HepG2 (cell line): ENCODE results near the gene RILPL1. TPM values are rescaled to one million over a fixed set of nuclear protein-coding genes. Genes with fewer than 3 reads are reported as not detected.
A peak's percentile ranks its signal among the peaks of the same experiment; 100 is the strongest.

Source experiments
- ERF ChIP-seq: IDR thresholded peaks from 2 replicates; pipeline ENCODE4 v1.6.1; 2018; ENCODE audit warnings: missing biosample characterization, missing genetic modification reagents
- HCFC1 ChIP-seq: fragments of 150-350 bp; IDR thresholded peaks from 2 replicates; pipeline ENCODE4 v1.6.1; 2014; ENCODE audit warnings: low read depth, low read length
- HHEX ChIP-seq: IDR thresholded peaks from 2 replicates; pipeline ENCODE4 v1.6.1; 2016; ENCODE audit warnings: control low read depth
- HNF4G ChIP-seq, 2 experiments: sonication (generic) in 1 of 2; formaldehyde crosslinking in 1 of 2; IDR thresholded peaks; 2 replicates each; pipeline versions ENCODE4 v1.4.0 to v1.6.1; 2011 to 2020; ENCODE audit warnings: borderline replicate concordance in 2 of 2, low read depth in 2 of 2, mild to moderate bottlenecking in 2 of 2, low read length in 1 of 2, missing genetic modification reagents in 1 of 2, moderate library complexity in 1 of 2
- MNT ChIP-seq: fragments of 450-650 bp; IDR thresholded peaks from 2 replicates; pipeline ENCODE4 v1.6.1; 2016
- RARA ChIP-seq: IDR thresholded peaks from 2 replicates; pipeline ENCODE4 v1.6.1; 2016; ENCODE audit warnings: missing genetic modification reagents, missing compliant biosample characterization
- ZBTB10 ChIP-seq: sonication (generic); formaldehyde crosslinking; IDR thresholded peaks from 2 replicates; pipeline ENCODE4 v1.4.0; 2020; ENCODE audit warnings: missing genetic modification reagents, borderline replicate concordance
- ZNF562 ChIP-seq: sonication (generic); formaldehyde crosslinking; IDR thresholded peaks from 2 replicates; pipeline ENCODE4 v1.8.0; 2022; ENCODE audit warnings: missing genetic modification reagents, borderline replicate concordance
- polyA plus RNA-seq, 8 experiments: library from polyadenylated mRNA; depleted of rRNA in 3 of 8; stranded (reverse) in 7 of 8; unstranded in 1 of 8; fragments of >200 nt; fragmentation: Illumina TruSeq in 4 of 8; extraction: Trizol in 4 of 8; gene quantifications; 2 replicates each; pipeline versions ENCODE4 v1.2.1 to v1.2.3, GENCODE V29; 2011 to 2016; ENCODE audit warnings: low read depth in 4 of 8, missing spikeins in 1 of 8, mixed read lengths in 1 of 8; ENCODE audit not compliant: insufficient read depth in 1 of 8
- total RNA-seq, 5 experiments: library from RNA; depleted of rRNA; stranded (reverse); fragments of >200 nt; fragmentation: Illumina TruSeq; extraction: Trizol; gene quantifications; 2 replicates each; pipeline ENCODE4 v1.2.3, GENCODE V29; 2016; ENCODE audit warnings: low read depth in 1 of 5
- TF ChIP-seq, protein P1 (sequence below): sonication (generic); formaldehyde crosslinking; IDR thresholded peaks from 2 replicates; pipeline ENCODE4 v1.4.0; 2020; ENCODE audit warnings: low read depth, missing genetic modification reagents
- TF ChIP-seq, protein P2 (sequence below): sonication (generic); formaldehyde crosslinking; IDR thresholded peaks from 2 replicates; pipeline ENCODE4 v1.4.0; 2020; ENCODE audit warnings: missing genetic modification reagents, borderline replicate concordance
- TF ChIP-seq, protein P3 (sequence below): sonication (generic); formaldehyde crosslinking; IDR thresholded peaks from 2 replicates; pipeline ENCODE4 v1.4.0; 2020; ENCODE audit warnings: missing genetic modification reagents, borderline replicate concordance

RILPL1 gene
- total and polyA plus RNA-seq, 2 of the 13 experiments (the other 11 are each of a cell fraction or from before 2014, with no cell fraction given): 5.8 to 28.4 TPM

DNA sequence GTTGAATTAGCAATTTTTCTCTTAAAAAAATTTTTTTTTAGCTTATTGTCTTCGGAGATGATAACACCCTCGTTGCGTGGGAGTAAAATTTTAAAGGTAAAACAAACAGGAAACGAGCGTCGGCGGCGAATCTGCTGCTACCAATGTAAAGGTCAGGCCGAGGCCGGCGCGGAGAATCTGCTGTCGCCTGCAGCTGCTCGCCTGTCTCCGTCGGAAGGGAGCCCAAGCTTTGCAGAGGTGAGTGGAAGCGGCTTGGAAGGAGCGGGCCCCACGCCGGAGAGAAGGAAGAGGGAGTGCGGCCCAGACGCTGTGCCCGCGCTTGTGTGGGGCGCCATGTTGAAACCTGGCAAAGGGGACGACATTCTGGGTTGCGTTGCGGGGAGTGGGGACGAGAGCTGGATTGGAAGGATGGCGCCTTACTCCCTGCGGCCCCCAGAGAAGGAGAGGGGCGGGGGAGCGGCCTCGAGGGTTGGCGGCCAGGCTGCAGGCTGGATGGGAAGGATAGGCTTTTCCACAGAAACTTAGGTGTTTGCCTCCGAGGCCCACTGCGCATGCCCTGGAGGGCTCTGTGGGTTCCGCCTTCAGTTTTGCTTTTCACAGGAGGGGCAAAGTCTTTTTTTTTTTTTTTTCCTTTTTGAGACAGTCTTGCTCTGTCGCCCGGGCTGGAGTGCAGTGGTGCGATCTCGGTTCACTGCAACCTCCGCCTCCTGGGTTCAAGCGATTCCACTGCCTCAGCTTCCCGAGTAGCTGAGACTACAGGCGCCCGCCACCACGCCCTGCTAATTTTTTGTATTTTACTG is 75.3 kb downstream of the RILPL1 start, which contains the start of gene SNRNP35 (continued):
- TF ChIP-seq, protein P1, sequence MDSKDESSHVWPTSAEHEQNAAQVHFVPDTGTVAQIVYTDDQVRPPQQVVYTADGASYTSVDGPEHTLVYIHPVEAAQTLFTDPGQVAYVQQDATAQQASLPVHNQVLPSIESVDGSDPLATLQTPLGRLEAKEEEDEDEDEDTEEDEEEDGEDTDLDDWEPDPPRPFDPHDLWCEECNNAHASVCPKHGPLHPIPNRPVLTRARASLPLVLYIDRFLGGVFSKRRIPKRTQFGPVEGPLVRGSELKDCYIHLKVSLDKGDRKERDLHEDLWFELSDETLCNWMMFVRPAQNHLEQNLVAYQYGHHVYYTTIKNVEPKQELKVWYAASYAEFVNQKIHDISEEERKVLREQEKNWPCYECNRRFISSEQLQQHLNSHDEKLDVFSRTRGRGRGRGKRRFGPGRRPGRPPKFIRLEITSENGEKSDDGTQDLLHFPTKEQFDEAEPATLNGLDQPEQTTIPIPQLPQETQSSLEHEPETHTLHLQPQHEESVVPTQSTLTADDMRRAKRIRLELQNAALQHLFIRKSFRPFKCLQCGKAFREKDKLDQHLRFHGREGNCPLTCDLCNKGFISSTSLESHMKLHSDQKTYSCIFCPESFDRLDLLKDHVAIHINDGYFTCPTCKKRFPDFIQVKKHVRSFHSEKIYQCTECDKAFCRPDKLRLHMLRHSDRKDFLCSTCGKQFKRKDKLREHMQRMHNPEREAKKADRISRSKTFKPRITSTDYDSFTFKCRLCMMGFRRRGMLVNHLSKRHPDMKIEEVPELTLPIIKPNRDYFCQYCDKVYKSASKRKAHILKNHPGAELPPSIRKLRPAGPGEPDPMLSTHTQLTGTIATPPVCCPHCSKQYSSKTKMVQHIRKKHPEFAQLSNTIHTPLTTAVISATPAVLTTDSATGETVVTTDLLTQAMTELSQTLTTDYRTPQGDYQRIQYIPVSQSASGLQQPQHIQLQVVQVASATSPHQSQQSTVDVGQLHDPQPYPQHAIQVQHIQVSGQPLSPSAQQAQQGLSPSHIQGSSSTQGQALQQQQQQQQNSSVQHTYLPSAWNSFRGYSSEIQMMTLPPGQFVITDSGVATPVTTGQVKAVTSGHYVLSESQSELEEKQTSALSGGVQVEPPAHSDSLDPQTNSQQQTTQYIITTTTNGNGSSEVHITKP (CRISPR knock-in tag): peak; percentile 67; the same call in 1 of the 2 replicates
- TF ChIP-seq MNT (no peak), ZBTB10 (no peak), ERF (CRISPR knock-in tag) (peak; percentile 58), RARA (CRISPR knock-in tag) (peak; percentile 41), HNF4G (IDR thresholded peaks at IDR 0.05; ENCODE audit: borderline replicate concordance, low read depth, low read length) (no peak), HNF4G (CRISPR knock-in tag; IDR thresholded peaks at IDR 0.05; ENCODE audit: borderline replicate concordance, low read depth) (0 out of 2 replicates have a peak, but pooled peaks have one; percentile 30), HCFC1 (peak; percentile 28; the same call in 1 of the 2 replicates), HHEX (CRISPR knock-in tag) (no peak), ZNF562 (CRISPR knock-in tag) (no peak)
- TF ChIP-seq, protein P2, sequence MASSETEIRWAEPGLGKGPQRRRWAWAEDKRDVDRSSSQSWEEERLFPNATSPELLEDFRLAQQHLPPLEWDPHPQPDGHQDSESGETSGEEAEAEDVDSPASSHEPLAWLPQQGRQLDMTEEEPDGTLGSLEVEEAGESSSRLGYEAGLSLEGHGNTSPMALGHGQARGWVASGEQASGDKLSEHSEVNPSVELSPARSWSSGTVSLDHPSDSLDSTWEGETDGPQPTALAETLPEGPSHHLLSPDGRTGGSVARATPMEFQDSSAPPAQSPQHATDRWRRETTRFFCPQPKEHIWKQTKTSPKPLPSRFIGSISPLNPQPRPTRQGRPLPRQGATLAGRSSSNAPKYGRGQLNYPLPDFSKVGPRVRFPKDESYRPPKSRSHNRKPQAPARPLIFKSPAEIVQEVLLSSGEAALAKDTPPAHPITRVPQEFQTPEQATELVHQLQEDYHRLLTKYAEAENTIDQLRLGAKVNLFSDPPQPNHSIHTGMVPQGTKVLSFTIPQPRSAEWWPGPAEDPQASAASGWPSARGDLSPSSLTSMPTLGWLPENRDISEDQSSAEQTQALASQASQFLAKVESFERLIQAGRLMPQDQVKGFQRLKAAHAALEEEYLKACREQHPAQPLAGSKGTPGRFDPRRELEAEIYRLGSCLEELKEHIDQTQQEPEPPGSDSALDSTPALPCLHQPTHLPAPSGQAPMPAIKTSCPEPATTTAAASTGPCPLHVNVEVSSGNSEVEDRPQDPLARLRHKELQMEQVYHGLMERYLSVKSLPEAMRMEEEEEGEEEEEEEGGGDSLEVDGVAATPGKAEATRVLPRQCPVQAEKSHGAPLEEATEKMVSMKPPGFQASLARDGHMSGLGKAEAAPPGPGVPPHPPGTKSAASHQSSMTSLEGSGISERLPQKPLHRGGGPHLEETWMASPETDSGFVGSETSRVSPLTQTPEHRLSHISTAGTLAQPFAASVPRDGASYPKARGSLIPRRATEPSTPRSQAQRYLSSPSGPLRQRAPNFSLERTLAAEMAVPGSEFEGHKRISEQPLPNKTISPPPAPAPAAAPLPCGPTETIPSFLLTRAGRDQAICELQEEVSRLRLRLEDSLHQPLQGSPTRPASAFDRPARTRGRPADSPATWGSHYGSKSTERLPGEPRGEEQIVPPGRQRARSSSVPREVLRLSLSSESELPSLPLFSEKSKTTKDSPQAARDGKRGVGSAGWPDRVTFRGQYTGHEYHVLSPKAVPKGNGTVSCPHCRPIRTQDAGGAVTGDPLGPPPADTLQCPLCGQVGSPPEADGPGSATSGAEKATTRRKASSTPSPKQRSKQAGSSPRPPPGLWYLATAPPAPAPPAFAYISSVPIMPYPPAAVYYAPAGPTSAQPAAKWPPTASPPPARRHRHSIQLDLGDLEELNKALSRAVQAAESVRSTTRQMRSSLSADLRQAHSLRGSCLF: no peak
- TF ChIP-seq, protein P3, sequence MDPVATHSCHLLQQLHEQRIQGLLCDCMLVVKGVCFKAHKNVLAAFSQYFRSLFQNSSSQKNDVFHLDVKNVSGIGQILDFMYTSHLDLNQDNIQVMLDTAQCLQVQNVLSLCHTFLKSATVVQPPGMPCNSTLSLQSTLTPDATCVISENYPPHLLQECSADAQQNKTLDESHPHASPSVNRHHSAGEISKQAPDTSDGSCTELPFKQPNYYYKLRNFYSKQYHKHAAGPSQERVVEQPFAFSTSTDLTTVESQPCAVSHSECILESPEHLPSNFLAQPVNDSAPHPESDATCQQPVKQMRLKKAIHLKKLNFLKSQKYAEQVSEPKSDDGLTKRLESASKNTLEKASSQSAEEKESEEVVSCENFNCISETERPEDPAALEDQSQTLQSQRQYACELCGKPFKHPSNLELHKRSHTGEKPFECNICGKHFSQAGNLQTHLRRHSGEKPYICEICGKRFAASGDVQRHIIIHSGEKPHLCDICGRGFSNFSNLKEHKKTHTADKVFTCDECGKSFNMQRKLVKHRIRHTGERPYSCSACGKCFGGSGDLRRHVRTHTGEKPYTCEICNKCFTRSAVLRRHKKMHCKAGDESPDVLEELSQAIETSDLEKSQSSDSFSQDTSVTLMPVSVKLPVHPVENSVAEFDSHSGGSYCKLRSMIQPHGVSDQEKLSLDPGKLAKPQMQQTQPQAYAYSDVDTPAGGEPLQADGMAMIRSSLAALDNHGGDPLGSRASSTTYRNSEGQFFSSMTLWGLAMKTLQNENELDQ (CRISPR knock-in tag): 0 out of 2 replicates have a peak, but pooled peaks have one; percentile 45
